ENCODE measurements around the gene ARL9. TPM values are rescaled to one million over a fixed set of nuclear protein-coding genes. Genes with fewer than 3 reads are reported as not detected.
A peak's percentile ranks its signal among the peaks of the same experiment; 100 is the strongest.

The ARL9 gene
- total RNA-seq, 1 experiment from 2014 or later = 2.5 TPM

DNA sequence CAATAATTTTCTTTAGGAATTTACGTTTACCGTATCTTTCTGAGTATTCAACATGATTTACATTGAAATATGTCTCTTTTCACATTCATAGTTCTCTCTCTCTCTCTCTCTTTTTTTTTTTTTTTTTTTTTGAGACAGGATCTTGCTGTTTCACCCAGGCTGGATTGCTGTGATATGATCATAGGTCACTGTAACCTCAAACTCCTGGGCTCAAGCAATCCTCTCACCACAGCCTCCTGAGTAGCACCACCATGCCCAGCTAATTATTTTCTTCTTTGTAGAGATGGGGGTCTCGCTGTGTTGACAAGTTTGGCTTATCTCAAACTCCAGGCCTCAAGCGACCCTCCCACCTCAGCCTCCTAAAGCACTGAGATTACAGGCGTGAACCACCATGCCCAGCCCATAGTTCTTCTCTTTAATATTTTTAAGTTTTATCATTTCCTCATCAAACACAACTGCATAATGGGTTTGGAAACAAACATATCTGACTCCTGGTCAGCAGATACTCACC lies 28.3 kb upstream of the ARL9 start:
- H3K4me3 ChIP-seq = no peak overlapping the region
- H3K36me3 ChIP-seq = peaks cover 78% of the 10 kb centered on the region
- no peak overlapping the region for H3K27ac ChIP-seq
- H3K9me3 ChIP-seq (replicated peaks) = no peaks in the 10 kb centered on the region
- H3K27me3 ChIP-seq (replicated peaks) = no peaks in the 10 kb centered on the region
- H3K4me1 ChIP-seq (replicated peaks) = no peaks in the 10 kb centered on the region
- DNase-seq (ENCODE audit: low read depth in 1 of 2, low spot score in 2 of 2) = no peak

DNA sequence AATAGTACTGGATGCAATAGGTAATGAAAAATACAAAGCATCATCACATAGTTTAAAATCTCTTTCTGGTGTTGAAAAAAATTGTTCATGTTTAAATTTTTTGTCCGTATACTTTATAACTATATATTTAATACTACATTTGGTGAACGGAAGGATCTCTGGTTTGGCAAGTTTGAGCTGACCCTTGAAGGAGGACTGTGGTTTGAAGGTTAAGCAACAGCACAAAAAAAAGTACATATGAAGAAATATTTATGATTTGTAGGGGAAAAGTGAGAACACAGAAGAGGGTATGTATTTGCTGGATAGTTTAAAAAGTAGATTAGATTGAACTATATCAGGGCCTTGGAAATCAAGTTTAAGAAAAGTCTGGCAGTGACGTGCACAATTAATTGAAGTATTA lies 24.9 kb upstream of the ARL9 start:
- H3K27ac ChIP-seq = no peak overlapping the region
- H3K9me3 ChIP-seq (replicated peaks) = no peaks in the 10 kb centered on the region
- DNase-seq (ENCODE audit: low read depth in 1 of 2, low spot score in 2 of 2) = no peak
- peaks cover 14% of the 10 kb centered on the region for H3K4me1 ChIP-seq (replicated peaks)
- H3K27me3 ChIP-seq (replicated peaks) = no peaks in the 10 kb centered on the region
- no peak overlapping the region for H3K4me3 ChIP-seq
- H3K36me3 ChIP-seq = peaks cover 65% of the 10 kb centered on the region

GRCh38 chr4:56496241-56496640 lies 9.3 kb upstream of the ARL9 start:
- Histone ChIP-seq H3K27ac (peak overlapping the region; percentile 3), H3K36me3 (peaks cover 77% of the 10 kb centered on the region), H3K4me1 (replicated peaks) (peaks cover 32% of the 10 kb centered on the region), H3K27me3 (replicated peaks) (no peaks in the 10 kb centered on the region), H3K4me3 (no peak overlapping the region), H3K9me3 (replicated peaks) (no peaks in the 10 kb centered on the region)
- DNase-seq (ENCODE audit: low read depth in 1 of 2, low spot score in 2 of 2) = no peak

DNA sequence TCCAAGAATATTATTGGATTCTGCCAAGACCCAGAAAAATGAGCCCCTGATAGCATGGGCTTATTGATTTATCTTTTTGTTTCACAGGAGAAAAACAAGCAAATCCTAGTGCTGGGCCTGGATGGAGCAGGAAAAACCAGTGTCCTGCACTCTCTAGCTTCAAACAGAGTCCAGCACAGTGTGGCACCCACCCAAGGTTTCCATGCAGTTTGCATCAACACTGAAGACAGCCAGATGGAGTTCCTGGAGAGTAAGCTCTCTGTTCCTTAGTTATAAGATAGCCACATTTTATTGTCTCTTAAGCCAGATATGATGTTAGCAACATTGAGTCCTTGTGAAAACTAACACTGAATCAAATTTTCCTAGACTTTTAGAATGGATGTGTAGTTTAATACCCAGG lies 5.5 kb downstream of the ARL9 start:
- Histone ChIP-seq H3K27me3 (replicated peaks) (no peaks in the 10 kb centered on the region), H3K4me1 (replicated peaks) (peaks cover 10% of the 10 kb centered on the region), H3K9me3 (replicated peaks) (no peaks in the 10 kb centered on the region), H3K27ac (no peak overlapping the region), H3K4me3 (no peak overlapping the region), H3K36me3 (no peaks in the 10 kb centered on the region; the same call in 1 of the 2 replicates)
- DNase-seq (ENCODE audit: low read depth in 1 of 2, low spot score in 2 of 2) = no peak

- H3K4me1 ChIP-seq (replicated peaks) = peaks cover 4% of the 10 kb centered on the region
- DNase-seq (ENCODE audit: low read depth in 1 of 2, low spot score in 2 of 2) = no peak
- H3K27ac ChIP-seq = no peak overlapping the region
- no peaks in the 10 kb centered on the region for H3K27me3 ChIP-seq (replicated peaks)
- no peaks in the 10 kb centered on the region; the same call in 1 of the 2 replicates for H3K36me3 ChIP-seq
- H3K9me3 ChIP-seq (replicated peaks) = no peaks in the 10 kb centered on the region
- no peak overlapping the region for H3K4me3 ChIP-seq
These were observed 6.6 kb downstream of the ARL9 start for GRCh38 chr4:56512166-56512565.

DNA sequence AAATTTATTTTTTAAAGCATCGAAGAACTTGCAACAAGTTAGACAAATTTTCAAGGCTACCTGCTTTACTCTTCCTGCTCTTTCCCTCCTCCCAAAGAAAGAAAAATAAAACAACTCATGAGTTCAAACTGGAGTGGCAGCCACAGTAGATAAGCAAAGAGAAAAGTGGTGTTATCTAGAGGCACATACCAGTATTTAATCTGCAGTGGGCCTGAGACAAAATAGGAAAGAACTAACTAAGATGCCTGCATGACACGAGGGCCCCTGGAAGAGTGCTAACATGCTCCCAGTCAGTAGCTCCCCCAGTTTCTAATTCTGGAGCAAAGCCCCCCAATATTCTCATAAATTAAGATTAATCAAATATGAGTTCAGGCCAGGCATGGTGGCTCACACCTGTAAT lies 7.9 kb downstream of the ARL9 start:
- no peak overlapping the region for H3K4me3 ChIP-seq
- peaks cover 4% of the 10 kb centered on the region for H3K4me1 ChIP-seq (replicated peaks)
- H3K36me3 ChIP-seq = no peaks in the 10 kb centered on the region; the same call in 1 of the 2 replicates
- DNase-seq (ENCODE audit: low read depth in 1 of 2, low spot score in 2 of 2) = no peak
- H3K9me3 ChIP-seq (replicated peaks) = no peaks in the 10 kb centered on the region
- no peak overlapping the region for H3K27ac ChIP-seq
- no peaks in the 10 kb centered on the region for H3K27me3 ChIP-seq (replicated peaks)

DNA sequence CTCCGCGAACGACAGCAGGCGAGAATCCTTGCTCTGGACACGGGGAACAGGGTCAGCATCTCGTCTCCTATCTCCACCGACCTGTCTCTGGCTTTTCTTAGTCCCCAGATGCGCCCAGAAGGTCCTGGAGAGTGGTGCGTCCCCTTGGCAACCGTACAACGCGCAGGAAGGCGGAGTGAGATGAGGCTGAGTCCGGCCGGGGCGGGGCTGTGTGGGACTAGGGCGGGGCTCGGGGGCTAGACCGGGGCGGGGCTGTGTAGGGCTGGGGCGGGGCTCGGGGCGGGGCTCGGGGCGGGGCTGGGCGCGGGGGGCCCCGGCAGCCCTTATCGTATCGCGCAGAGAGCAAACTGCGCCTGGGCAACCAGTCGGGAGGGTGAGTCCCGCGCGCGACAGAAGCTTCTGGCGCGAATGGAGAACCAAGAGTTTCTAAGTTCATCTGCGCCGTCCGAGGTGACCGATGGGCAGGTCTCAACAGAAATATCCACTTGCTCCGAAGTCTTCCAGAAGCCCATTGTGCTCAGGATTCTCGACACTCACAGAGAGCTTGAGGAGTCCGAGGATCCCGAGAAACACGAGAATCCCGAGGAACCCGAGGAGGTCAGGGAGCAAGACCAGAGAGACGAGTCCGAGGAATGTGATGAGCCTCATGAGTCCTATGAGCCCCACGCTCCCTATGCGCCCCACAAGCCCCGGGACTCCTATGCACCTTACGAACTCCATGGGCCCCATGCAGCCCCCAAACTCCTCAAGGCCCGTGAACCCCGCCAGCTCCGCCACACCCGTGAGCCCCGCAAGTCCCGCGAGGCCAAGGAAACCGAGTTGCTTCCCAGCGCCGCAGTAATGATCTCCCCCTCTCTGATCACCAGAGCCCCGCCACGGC lies 24.9 kb downstream of the ARL9 start:
- Histone ChIP-seq H3K36me3 (no peaks in the 10 kb centered on the region), H3K27ac (no peak overlapping the region; the same call in 1 of the 2 replicates), H3K27me3 (replicated peaks) (no peaks in the 10 kb centered on the region), H3K4me3 (peak overlapping the region; percentile 49), H3K9me3 (replicated peaks) (no peaks in the 10 kb centered on the region), H3K4me1 (replicated peaks) (peaks cover 15% of the 10 kb centered on the region)
- DNase-seq (ENCODE audit: low read depth in 1 of 2, low spot score in 2 of 2) = peak; percentile 73 to 93

DNA sequence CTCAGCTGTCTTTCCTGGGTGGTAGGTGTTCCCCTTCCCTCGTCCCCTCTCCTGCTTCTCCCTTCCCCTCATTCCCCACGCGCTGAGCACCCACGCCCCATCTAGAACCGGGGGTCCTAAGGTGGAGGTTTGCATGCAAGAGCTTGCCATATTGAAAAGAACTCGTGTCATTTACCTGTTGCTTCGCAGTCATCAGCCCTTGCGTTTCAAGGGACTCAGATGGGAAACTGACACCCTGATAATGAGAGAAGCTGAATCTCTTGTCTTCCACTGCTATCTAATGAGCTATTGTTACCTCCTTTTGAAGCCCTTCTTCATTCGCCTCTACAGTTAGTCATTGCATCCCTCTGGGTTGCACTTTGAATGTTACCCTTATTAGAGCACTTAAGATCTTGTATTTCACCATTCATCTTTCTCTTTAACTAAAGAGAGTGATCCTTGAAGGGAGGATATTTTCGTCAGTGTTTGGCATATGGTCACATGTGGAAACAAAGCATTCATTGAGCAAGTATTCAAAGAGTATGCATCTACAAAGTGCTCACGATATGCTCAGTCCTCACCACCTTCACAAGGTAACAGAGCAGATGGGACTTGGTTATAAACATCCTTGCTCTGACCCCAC lies 25.7 kb downstream of the ARL9 start:
- H3K4me1 ChIP-seq (replicated peaks) = peaks cover 15% of the 10 kb centered on the region
- no peaks in the 10 kb centered on the region for H3K9me3 ChIP-seq (replicated peaks)
- peak overlapping the region; percentile 49 for H3K4me3 ChIP-seq
- peak in 1 of 2 experiments; percentile 9 for DNase-seq (ENCODE audit: low read depth in 1 of 2, low spot score in 2 of 2)
- no peaks in the 10 kb centered on the region for H3K27me3 ChIP-seq (replicated peaks)
- H3K27ac ChIP-seq = no peak overlapping the region
- H3K36me3 ChIP-seq = no peaks in the 10 kb centered on the region

DNA sequence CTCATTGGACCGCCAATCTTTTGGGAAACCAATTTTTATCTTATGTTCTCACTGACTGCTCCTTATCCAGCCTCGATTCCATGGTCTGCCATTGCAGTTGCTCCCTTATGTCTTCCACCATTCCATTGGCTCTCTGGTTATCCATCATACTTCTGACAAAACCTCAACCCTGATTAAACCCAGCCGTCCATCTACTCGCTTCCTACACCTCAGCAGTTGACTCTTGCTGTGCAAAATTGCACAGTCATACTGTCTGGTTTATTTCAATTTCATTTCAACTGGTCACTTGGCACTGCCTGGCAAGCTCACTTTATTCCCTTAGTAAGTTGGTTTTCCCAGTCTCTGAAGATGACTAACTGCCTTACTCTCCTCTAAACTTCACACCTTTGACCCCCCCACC lies 26.2 kb downstream of the ARL9 start:
- DNase-seq (ENCODE audit: low read depth in 1 of 2, low spot score in 2 of 2) = no peak
- H3K4me3 ChIP-seq = no peak overlapping the region
- peaks cover 15% of the 10 kb centered on the region for H3K4me1 ChIP-seq (replicated peaks)
- no peaks in the 10 kb centered on the region for H3K27me3 ChIP-seq (replicated peaks)
- H3K9me3 ChIP-seq (replicated peaks) = no peaks in the 10 kb centered on the region
- H3K27ac ChIP-seq = no peak overlapping the region
- no peaks in the 10 kb centered on the region for H3K36me3 ChIP-seq

DNA sequence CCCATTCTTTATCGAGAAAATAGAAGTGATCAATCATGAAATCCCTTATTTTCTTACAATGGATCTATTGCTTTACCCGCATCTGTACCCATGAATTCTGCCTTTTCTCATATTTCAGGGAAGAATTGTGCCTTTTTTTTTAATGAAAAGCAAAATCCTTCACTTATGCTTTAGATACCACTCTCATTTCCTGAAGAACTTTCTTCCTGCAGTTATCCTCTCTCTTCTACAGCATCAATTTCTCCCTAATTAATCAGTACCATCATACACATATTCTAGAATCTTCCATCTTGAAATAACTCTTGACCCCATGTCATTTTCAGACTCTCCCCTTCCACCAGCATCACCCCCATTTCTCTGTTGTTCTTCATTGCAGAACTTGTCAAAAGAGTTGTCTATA lies 26.6 kb downstream of the ARL9 start:
- DNase-seq (ENCODE audit: low read depth in 1 of 2, low spot score in 2 of 2) = no peak
- H3K27me3 ChIP-seq (replicated peaks) = no peaks in the 10 kb centered on the region
- no peak overlapping the region for H3K27ac ChIP-seq
- no peaks in the 10 kb centered on the region for H3K36me3 ChIP-seq
- no peaks in the 10 kb centered on the region for H3K9me3 ChIP-seq (replicated peaks)
- H3K4me1 ChIP-seq (replicated peaks) = peaks cover 15% of the 10 kb centered on the region
- no peak overlapping the region for H3K4me3 ChIP-seq

- no peaks in the 10 kb centered on the region for H3K36me3 ChIP-seq
- H3K27ac ChIP-seq = no peak overlapping the region
- H3K4me1 ChIP-seq (replicated peaks) = peaks cover 10% of the 10 kb centered on the region
- no peak for DNase-seq (ENCODE audit: low read depth in 1 of 2, low spot score in 2 of 2)
- H3K4me3 ChIP-seq = no peak overlapping the region
- no peaks in the 10 kb centered on the region for H3K9me3 ChIP-seq (replicated peaks)
- H3K27me3 ChIP-seq (replicated peaks) = no peaks in the 10 kb centered on the region
These were observed 30.3 kb downstream of the ARL9 start for GRCh38 chr4:56535915-56536314.

DNA sequence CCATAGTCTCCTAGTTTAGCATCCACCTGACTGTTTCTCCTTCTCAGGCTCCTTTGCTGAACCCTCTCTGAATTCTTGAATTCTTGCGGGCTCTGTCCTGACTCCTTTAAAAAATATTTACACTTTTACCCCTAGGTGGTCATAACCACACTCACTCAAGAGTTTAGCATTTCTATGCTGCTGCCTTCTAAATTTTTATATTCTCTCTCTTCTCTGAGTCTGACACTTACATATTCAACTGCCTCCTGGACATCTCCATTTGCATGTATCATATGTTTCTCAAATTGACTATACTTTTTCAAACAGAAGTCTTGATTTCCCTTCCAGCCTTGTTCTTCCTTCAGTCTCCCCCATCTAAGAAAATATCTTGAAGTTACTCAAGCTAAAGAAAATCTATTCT lies 31.6 kb downstream of the ARL9 start:
- no peak for DNase-seq (ENCODE audit: low read depth in 1 of 2, low spot score in 2 of 2)
- Histone ChIP-seq H3K9me3 (replicated peaks) (no peaks in the 10 kb centered on the region), H3K4me3 (no peak overlapping the region), H3K4me1 (replicated peaks) (no peaks in the 10 kb centered on the region), H3K27me3 (replicated peaks) (no peaks in the 10 kb centered on the region), H3K27ac (no peak overlapping the region), H3K36me3 (no peaks in the 10 kb centered on the region)

DNA sequence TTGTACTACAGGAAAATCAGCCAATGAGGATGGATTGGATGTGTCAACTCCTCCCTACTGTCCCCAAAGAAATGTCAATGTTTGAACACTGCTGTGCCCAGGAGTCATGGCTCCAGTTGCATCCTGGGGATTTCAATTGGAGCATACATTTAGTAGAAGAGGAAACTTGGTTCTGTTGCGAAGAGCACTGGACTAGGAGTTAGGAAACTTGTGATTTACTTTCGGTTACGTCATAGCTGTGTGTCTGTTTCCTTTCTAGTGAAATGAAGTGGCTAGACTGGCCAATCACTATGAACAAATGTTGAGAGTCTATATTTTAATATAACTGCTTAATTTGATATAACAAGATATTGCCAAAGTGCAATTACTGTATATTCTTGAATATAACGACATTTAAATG lies 35.2 kb downstream of the ARL9 start:
- H3K36me3 ChIP-seq = no peaks in the 10 kb centered on the region
- H3K27ac ChIP-seq = no peak overlapping the region
- peaks cover 7% of the 10 kb centered on the region for H3K4me1 ChIP-seq (replicated peaks)
- no peaks in the 10 kb centered on the region for H3K27me3 ChIP-seq (replicated peaks)
- no peak overlapping the region for H3K4me3 ChIP-seq
- H3K9me3 ChIP-seq (replicated peaks) = no peaks in the 10 kb centered on the region
- DNase-seq (ENCODE audit: low read depth in 1 of 2, low spot score in 2 of 2) = no peak

- Histone ChIP-seq H3K4me3 (peak overlapping the region; percentile 30), H3K36me3 (no peaks in the 10 kb centered on the region), H3K27ac (peak overlapping the region; percentile 42), H3K4me1 (replicated peaks) (peaks cover 7% of the 10 kb centered on the region), H3K27me3 (replicated peaks) (no peaks in the 10 kb centered on the region), H3K9me3 (replicated peaks) (no peaks in the 10 kb centered on the region)
- DNase-seq (ENCODE audit: low read depth in 1 of 2, low spot score in 2 of 2) = peak; percentile 91
These were observed 39.1 kb downstream of the ARL9 start for GRCh38 chr4:56544573-56545131.

All from SJSA1 (cell line).